ENCODE measurements around the gene PRDM16.
A peak's percentile ranks its signal among the peaks of the same experiment; 100 is the strongest.

- TF ChIP-seq CTCF (IDR thresholded peaks at IDR 0.05) (no peak), SIN3A (IDR thresholded peaks at IDR 0.05; ENCODE audit: borderline replicate concordance, insufficient read depth, low read depth, low read length) (0 out of 2 replicates have a peak, but pooled peaks have one; percentile 21), REST (IDR thresholded peaks at IDR 0.05; ENCODE audit: insufficient read depth in 1 of 2, low read depth in 2 of 2, low read length in 1 of 2) (no peak)
These were observed at the start of gene PRDM16 for GRCh38 chr1:3068564-3069431.
